ENCODE data around the gene FMN1.
"Not testable (repeated sequence)": the region's sequence is repeated elsewhere in the genome, so short reads cannot be mapped to it uniquely, and the experiment has no call there.

Gene FMN1

DNA sequence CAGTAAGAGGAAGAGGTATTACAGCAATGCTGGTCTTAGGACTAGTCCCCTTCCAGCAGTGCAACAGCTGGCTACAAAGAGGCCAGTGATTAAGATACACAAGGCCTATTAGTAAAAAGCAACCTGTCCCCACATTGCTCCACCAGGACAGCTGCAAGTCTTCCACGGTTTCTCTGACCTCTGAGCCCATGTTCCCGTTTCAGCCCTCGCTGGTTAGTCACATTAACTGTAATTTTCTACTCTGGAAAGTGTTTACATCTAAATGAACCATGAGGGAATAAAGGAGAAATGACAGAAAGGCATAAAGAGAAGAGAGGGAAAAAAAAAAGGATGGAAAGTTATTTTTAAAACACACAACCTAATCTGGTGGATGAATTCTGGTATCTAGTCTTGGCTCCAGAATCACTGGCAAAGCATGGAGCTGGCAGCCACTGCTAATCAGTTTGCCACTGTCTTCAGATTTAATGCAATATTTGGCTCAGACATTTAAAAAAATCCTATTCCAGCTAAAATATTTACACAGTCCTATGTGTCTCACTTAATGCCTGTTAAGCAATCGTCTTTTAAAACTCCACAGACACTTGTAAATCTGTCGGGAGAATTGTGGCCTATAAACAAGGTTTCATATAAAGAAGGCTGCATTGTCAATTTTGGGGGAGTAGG, 321.8 kb downstream of the FMN1 start:
- DNase-seq: peak; percentile 52

DNA sequence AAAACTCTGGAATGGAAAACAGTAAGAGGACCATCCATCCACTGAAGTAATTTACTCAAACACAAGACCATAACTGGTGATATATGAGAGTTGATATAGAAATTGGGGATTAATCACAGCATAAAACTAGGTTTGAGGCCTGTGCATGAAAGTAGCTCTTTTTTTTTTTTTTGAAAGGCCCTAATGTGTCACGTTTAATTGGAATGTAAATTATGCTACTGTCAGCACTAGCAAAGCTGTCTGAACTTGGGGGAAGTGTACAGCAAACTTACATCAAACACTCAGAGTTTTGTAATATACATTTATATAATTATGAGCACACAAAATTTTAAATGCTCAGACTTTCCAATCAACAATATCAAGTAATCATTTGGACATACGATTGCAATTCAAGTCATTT, 322.6 kb downstream of the FMN1 start:
- no peak for DNase-seq

DNA sequence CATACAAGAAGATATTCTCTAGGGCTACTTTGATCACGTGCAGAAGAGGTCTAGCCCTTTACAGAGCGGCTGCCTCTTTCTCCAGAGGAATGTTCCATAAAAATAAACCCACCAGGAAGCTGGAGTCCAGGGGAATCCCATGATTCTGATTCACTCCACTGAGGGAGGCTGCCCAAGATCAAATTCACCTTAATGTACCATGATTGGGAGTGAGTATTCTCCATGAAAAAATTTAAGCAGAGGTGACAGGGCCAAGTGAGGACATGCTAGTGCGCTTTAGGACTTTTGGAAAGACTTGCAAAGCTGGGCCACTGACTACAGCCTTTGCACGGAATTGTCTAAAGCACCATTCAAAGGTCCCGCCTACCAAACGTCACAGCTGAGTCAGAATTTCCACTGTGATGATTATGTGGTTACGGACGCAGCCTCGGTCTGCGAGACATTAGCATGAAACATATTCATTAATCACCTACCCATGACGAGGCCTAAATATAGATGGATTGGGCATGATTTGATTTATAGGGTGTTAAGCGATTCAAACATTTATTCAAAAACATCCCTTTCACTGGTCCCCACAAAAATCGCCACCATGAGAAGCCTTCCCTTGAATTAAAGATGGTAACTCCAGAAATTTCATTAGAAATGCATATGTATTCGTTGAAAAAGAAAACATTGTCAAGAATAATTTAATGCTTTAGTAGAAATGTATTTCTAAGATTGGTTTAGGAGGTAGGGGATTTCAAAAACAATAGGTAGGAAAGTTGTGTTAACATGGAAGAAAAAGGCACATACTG, 324.1 kb downstream of the FMN1 start:
- no peak for DNase-seq

DNA sequence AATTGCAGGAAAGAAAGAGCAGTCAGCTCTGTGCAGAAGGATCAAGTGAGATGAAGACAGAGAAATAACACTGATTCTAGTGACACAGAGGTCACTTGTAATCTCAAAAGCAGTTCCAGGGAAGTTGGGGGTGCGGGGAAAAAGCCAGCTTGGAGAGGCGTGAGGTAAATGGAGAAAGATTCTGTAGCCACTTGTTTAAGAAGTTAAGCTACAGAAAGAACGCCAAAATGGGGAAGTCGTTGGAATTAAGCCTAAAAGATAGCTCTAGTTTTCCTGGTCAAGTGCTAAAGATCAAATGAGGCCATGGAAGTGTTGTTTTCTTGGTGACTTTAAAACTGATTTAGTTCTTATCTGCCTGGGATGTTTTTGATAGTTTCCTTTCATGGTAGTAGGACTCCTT, 324.7 kb downstream of the FMN1 start:
- no peak for DNase-seq

DNA sequence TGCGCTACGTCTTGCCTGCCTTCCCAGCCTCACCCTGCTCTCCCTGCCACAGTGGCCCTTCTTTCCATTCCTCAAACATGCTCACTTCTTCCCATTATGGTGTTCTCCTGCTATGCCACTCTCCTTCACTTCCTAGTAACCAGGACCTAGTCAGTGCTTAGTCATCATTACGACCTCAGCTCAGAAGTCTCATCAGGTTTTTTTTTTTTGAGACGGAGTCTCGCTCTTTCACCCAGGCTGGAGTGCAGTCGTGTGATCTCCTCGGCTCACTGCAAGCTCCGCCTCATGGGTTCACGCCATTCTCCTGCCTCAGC, 327.2 kb downstream of the FMN1 start:
- DNase-seq: no peak

DNA sequence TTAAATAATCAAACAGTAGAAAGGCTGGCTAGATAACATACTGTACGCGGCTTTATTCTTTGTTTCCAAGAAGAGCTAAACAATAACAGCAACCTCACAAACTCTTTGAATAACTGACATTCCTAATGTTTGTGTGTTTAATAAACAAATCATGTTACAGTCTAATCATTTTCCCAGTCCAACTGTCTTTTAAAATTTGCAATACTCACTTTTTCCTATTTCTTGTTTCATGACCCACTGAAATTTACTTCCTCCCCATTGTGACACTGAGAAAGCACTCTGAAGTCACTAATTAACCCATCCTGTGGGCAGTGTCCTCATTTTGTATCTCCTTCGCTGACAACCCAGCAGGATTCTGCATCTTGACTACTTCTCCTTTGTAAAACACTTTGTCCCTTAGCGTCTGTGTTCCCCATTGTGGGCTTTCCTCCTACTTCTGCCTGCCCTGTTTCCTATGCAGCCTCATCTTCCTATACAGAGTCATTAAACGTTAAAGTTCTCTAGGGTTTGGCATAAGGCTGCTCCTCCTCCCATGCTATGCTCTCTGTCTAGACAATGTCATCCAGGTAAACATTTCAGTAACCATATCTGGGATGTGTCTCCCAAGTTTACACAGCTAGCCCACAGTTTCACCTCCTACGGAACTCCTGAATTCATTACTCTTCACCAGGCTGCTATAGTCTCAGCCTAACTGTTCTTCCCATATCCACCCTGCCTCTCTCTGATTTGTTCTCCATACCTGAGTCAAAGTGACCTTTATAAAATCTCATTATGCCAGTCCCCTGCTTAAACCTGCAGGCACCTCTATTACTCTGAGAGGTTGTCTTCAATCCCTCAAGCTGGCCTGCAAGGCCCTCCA, 327.8 kb downstream of the FMN1 start:
- peak; percentile 54 for DNase-seq

DNA sequence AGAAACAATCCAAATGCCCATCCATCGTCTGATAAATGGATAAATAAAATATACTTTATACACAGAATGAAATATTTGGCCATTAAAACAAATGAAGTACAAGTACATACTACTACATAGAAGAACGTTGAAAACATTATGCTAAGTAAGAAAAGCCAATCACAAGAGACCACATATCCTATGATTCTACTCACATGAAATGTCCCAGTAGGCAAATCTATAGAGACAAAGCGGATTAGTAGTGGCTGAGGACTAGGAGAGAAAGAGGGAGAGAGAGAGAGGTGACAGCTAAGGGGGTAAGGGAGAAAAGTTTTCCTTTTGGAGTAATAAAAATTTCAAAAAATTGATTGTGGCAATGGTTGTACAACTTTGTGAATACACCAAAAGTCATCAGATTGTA, 329.7 kb downstream of the FMN1 start:
- no peak for DNase-seq

DNA sequence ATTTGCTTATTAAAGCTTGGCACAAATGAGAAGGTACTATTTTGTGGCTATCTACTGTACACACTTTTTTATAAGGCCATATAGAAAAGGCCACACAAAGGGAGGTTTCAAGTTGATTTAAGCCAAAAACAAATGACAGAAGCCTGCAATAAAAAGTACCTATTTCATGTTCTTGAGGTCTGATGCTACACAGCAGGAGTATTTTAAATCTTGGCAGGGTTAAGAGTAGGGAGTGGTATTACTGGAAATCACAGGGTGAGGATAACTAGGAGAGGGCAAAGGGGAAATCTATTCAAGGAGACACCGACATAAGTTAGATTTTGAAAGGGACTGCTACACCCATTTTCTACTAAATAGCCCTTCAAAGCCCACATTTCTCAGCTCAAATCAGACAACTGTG, 330.5 kb downstream of the FMN1 start:
- peak; percentile 80 for DNase-seq

DNA sequence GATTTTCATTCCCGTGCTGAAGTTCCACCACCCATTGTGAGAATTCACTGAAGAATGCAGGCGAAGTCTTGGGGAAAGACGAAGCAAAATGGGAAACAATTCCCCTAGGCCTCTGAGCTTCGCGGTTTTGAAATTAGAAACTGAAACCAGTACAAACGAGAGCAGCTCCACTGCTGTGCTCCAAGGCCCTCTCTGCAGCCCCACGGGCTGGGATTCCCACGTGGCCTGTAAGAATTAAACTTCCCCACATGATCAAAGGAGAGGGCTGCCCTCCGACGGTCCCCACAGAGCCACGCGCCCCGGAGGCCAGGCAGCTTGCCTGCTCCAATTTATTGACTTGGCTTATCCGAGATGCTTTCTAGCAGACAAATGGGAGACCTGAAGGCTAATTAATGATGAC, 332.8 kb downstream of the FMN1 start:
- peak; percentile 43 for DNase-seq

DNA sequence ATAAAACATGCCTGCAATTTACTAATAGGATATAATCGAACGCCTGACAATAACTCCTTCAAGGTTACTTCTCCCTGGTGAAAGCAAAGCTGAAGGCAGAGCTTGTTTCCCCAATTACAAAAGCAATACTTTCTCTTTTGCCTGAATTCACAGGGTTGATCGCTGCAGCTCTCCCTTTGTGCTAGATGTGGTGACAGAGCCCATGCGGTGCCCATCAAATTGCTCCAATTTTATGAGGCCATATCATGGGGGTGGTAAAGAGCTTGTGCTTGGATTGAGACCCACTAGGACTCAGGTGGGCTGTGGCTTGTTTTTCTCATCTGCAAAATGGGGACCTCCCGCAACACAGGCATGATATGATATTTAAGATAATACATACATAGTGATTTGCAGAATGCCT, 333.3 kb downstream of the FMN1 start:
- DNase-seq: no peak

DNA sequence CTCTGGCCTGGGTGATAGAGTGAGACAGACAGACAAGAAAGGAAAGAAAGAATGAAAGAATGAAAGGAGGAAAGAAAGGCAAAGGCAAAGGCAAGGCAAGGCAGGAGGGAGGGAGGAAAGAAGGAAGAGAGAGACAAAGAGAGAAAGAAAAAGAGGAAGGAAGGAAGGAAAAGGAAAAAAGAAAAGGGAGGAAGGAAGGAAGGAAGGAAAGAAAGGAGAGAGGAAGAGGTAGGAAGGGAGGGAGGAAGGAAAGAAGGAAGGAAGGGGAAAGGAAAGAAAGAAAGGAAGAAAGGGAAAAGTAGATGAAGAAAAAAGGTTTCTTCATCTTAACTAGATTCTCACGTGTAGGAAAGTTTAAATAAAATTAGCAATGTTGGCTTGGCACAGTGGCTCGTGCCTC, 334.5 kb downstream of the FMN1 start:
- DNase-seq: no peak

DNA sequence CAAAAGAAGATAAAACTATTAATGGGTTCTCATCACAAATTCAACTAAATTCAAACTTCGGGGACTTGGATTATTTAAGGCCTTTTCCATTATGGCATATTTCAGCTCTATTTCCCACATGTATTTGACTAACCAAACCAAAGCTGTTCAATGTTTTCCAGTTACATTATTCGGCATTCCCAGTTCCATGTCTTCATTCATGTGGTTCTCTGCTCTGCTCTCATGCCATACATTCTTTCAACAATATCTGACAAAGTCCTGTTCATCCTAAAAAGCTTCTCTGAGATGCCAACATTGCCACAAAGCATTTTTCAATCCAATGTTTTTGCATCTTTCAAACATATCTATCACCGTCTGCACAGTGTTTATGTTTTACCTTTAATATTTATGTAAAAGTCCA, 335.3 kb downstream of the FMN1 start:
- DNase-seq: no peak

DNA sequence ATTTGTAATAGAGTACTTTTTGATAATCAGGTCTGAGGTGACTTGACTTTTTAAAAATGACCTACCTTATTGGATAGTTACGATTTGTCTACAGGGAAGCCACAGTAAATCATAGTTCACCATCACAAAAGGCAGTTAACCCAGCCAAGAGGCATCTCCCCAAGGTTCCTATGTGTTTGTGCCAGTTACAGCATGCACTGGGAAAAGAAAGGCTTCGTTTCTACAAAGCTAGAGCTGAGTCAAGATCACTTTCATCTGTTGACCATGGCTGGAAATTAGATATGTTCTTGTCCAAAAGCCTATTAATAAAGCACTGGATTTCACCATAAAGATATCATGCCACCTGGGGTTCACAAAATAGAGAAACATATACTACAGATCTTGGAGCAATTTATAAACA, 336.8 kb downstream of the FMN1 start:
- DNase-seq: peak; percentile 30

DNA sequence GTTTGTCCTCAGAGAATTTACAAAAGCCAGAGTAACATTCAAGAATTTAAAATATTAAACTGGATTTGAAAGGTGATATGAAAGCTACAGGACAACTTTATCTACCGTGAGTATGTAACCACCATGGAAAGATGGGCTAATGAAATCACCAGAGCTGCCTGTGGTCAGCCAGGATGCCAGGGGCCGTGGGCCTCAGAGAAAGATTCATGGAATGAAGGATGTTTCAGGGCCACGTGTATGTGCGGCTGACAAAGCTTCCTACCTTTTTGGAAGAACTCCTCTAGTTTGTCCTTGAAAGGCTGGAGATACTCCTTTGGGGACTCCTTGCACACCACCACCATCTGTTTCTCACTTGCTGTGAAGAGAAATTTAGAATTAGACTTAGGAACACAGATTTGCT, 337.8 kb downstream of the FMN1 start:
- DNase-seq: no peak

DNA sequence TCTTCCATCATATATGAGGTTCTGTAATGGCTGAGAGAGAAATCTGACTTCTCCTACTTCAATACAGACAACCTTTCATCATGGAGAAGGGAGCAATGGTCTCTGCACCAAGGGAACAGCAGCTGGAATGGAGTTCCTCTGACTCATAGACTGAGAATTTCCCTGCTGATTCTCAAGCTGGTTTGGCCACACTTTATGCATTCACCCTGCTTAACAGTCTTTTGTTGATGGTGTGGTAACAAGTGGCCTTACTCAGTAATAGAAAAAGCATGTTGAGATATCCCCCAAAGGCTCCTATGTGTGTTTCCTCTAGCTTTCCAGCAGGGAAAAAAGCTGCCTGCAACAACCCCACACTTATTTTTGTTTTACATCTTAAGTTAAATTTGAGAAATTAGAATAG, 338.6 kb downstream of the FMN1 start:
- peak; percentile 66 for DNase-seq

DNA sequence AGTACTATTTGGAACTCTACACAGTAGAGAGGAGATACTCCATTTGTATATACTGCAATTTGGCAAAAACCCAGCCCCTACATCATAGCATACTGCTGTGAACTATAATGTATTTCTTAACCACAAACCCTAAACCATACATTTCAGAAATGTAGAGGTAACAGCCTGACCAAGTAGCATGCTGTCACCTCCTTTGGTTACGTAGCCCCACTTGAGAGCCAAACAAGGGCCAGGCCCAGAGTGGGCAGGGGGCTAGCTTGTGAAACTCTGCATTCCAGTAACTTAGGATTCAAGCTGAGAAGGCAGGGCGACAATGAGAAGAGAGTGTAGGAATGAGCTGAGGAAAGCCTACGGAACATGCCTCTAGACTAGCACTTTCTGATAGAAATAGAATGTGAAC, 340.9 kb downstream of the FMN1 start:
- DNase-seq: no peak

DNA sequence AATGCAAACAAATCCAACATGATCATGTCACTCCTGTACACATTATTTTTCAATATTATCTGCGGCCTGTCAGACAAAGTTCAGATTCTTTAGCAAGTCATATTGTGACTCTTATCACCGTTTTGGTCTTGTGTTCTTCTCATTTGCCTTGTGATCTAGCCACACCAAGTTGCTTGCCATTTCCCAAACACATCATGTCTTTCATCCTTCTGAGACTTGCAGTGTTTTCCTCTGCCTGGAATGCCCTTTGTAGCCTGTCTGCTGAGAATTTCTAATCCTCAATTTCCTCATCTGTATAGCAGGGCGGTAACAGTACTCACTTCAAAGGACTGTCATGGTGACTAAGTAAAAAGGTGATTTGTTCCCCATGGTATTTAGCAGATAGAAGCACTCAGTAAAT, 341.7 kb downstream of the FMN1 start:
- DNase-seq: no peak

DNA sequence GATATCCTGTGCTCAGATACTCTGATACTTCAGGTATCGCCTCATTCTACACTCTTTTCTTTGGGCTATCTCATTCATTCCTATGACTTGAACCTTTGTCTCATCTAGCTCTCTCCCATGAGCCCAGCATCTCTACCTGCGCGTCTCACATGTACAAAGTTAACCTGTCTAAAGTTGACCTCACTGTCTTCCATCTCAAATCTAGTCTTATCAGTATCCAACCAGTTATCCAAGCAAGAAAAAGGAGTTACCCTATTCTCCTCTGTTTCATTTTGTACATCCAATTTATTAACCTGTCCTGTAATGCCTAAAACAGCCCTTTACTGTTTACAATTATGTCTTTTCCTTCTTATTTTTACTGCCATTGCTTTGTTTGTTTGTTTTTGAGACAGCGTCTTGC, 342.5 kb downstream of the FMN1 start:
- DNase-seq: no peak

DNA sequence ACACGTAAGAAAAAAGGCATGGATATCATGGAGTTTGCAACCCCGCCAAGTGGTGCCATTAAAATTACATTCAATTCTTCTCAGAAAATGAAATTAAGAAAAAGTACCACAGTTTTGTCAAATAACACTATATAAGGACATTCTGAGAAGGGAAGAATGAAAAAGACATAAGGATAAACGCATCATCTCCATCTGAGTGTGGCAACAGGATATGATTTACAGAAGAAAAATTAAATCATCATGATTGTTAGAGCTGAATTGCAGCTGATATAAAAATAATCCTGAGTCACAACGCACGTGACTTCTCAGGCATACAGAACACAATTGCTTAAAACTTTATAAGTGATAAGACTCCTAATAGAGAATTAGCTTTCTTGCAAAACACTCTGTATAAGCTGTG, 342.9 kb downstream of the FMN1 start:
- DNase-seq: no peak

DNA sequence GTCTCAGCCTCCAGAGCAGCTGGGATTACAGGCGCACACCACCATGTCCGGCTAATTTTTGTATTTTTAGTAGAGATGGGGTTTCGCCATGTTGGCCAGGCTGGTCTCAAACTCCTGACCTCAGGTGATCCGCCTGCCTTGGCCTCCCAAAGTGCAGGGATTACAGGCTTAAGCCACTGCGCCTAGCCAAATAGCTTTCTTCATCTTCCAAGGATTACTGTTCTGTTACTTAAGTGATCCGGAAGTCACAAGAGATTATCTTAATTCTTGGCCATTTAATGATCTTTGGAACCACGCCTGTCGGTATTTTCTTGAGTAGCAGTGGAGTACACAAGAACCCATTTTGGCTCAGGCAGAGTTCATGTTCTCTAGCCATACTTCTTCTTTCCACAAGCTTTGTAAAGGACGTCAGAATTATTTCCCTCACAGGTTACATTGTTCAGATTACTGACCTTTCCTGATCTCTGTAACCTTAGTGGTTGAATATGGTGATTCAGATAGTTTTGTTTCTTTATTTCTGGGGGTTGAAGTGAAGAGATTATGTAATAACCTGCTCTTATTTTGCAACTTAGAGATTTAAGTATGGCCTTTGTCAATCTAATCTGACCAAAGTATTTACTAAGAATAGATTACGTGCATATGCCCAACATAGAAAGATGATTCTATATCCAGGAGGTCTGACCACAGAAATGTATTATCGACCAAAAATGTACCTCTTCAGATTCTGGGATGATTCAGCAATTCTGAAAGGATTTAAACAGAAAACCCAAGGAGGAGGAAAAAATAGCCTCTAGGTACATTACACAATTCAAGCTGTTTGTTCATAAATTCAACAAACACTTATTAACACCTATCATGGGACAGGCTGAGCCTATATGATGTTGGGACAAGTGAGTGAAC, 344.5 kb downstream of the FMN1 start:
- no peak for DNase-seq

DNA sequence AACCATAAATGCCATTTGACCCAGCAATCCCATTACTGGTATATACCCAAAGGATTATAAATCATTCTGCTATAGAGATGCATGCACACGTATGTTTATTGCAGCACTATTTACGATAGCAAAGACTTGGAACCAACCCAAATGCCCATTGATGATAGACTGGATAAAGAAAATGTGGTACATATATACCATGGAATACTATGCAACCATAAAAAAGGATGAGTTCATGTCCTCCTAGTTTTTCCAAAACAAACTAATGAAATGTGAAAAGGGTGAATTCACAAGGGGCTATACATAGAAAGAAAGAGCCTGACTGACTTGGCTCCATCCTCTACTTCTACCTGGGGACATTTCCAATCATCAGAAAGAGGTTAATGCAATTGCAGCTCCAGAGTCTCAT, 347.8 kb downstream of the FMN1 start:
- not testable (repeated sequence) for DNase-seq

DNA sequence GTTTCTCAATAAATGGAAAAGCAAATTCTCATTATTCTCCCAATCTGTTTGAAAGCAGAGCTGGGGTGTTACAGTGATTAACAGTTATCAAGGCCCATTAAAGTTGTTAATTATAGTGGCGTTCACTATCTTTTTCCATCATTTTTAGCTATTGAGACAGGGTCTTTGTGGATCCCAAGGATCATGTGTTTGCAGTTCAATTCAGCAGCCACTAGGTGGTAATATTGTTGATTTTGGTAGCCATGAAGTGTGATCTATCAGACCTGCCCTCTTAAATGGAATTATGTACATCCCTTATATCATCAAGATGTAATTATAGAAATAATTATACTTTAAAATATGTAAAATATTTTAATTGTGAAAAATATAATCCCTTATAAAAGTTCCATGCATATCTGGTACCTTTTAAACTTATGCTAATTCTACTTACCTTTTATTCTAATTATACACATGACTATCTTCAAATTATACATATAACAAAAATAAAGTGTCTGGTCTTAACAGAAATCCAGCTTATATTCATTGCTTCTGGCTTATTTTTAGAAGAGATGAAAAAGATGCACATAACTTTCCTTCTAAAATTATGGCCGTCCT, 350.3 kb downstream of the FMN1 start:
- DNase-seq: peak; percentile 72

Measured in NCI-H69 (cell line).